ENCODE results near the gene CHST5. TPM values are rescaled to one million over a fixed set of nuclear protein-coding genes. Genes with fewer than 3 reads are reported as not detected.

The CHST5 gene
- total RNA-seq: 0.32 TPM in 1 of 2 replicates, not detected in the other
- polyA plus RNA-seq: not detected in 2 replicates

DNA sequence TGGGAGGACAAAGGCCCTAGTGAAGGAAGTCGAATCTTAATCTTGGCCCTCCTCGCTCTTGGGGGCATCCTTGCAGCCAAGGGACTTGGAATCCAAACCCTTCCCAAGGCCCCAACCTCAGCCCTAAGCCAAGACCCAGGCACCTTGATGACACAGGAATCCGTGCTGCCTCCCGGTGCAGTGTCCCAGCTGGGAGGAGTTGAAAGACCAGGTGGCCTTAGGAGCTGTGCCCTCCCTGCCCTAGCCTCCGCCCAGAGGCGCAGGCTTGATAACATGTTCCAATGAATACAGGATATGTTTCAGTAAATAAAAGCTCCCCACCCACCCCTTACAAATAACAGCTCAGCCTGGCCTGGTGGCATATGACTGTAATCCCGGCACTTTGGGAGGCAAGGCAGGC, at the start of gene CHST5:
Gene CHST5 (minus strand): TSS at position 208 of the 400 bp plus-strand sequence. CDS start 5,724 bp downstream, outside the sequence.
- Histone ChIP-seq H3K4me3 (no peak within 1 kb of the TSS), H4K20me1 (ENCODE audit: insufficient read depth, poor library complexity, severe bottlenecking) (no peaks in the 10 kb centered on the region), H3K27ac (no peak within 1 kb of the TSS), H3K4me1 (ENCODE audit: insufficient read depth) (peaks cover 6% of the 10 kb centered on the region), H3K9me3 (ENCODE audit: low read depth) (no peaks in the 10 kb centered on the region), H3K4me2 (no peak within 1 kb of the TSS), H3K36me3 (replicated peaks; ENCODE audit: insufficient read depth, low read depth) (no peaks in the 10 kb centered on the region), H2AFZ (no peak within 1 kb of the TSS), H3K9me2 (replicated peaks; ENCODE audit: insufficient read depth) (no peaks in the 10 kb centered on the region), H3K27me3 (no peaks in the 10 kb centered on the region), H3K79me2 (no peaks in the 10 kb centered on the region)
- DNase-seq (ENCODE audit: low spot score): no peak
- TF ChIP-seq EZH2 (IDR thresholded peaks at IDR 0.05; ENCODE audit: borderline replicate concordance): no peak
- TF ChIP-seq EZH2phosphoT487 (IDR thresholded peaks at IDR 0.05; ENCODE audit: low read depth, severe bottlenecking, unreplicated experiment): no peak
- TF ChIP-seq, protein P1, sequence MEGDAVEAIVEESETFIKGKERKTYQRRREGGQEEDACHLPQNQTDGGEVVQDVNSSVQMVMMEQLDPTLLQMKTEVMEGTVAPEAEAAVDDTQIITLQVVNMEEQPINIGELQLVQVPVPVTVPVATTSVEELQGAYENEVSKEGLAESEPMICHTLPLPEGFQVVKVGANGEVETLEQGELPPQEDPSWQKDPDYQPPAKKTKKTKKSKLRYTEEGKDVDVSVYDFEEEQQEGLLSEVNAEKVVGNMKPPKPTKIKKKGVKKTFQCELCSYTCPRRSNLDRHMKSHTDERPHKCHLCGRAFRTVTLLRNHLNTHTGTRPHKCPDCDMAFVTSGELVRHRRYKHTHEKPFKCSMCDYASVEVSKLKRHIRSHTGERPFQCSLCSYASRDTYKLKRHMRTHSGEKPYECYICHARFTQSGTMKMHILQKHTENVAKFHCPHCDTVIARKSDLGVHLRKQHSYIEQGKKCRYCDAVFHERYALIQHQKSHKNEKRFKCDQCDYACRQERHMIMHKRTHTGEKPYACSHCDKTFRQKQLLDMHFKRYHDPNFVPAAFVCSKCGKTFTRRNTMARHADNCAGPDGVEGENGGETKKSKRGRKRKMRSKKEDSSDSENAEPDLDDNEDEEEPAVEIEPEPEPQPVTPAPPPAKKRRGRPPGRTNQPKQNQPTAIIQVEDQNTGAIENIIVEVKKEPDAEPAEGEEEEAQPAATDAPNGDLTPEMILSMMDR (IDR thresholded peaks at IDR 0.05; ENCODE audit: poor library complexity): no peak
- WGBS (ENCODE audit: low lambda C conversion rate, missing lambda C conversion rate): 83% methylated on average over 7 of the region's 7 CpGs

DNA sequence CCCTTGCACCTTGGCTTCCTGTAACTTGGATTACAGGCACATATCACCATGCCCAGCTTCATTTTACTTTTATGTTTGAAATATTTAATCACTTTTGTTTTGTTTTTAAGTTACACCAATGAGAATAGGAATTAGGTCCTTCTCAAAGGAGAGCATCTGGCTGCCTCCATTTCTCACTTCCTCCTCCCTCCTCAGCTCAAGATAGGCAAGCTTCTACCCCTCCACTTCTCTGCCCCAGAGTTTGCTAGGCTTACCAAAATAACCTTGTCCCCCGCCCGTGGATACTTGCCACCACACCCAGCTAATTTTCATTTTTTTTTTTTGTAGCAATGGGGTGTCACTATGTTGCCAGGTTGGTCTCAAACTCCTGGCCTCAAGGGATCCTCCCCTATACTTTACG, 48.2 kb upstream of the CHST5 start:
- Histone ChIP-seq H4K20me1 (ENCODE audit: insufficient read depth, poor library complexity, severe bottlenecking) (no peaks in the 10 kb centered on the region), H3K9me2 (replicated peaks; ENCODE audit: insufficient read depth) (no peaks in the 10 kb centered on the region), H3K36me3 (replicated peaks; ENCODE audit: insufficient read depth, low read depth) (no peaks in the 10 kb centered on the region), H3K79me2 (no peaks in the 10 kb centered on the region), H3K4me2 (no peak overlapping the region), H2AFZ (no peak overlapping the region), H3K4me3 (no peak overlapping the region), H3K4me1 (ENCODE audit: insufficient read depth) (no peaks in the 10 kb centered on the region), H3K9me3 (ENCODE audit: low read depth) (no peaks in the 10 kb centered on the region), H3K27ac (no peak overlapping the region), H3K27me3 (no peaks in the 10 kb centered on the region)
- no peak for DNase-seq (ENCODE audit: low spot score)
- TF ChIP-seq EZH2 (IDR thresholded peaks at IDR 0.05; ENCODE audit: borderline replicate concordance): no peak
- no peak for TF ChIP-seq EZH2phosphoT487 (IDR thresholded peaks at IDR 0.05; ENCODE audit: low read depth, severe bottlenecking, unreplicated experiment)
- TF ChIP-seq, protein P1 (IDR thresholded peaks at IDR 0.05; ENCODE audit: poor library complexity): no peak
- WGBS (ENCODE audit: low lambda C conversion rate, missing lambda C conversion rate): 95% methylated on average over 3 of the region's 3 CpGs

DNA sequence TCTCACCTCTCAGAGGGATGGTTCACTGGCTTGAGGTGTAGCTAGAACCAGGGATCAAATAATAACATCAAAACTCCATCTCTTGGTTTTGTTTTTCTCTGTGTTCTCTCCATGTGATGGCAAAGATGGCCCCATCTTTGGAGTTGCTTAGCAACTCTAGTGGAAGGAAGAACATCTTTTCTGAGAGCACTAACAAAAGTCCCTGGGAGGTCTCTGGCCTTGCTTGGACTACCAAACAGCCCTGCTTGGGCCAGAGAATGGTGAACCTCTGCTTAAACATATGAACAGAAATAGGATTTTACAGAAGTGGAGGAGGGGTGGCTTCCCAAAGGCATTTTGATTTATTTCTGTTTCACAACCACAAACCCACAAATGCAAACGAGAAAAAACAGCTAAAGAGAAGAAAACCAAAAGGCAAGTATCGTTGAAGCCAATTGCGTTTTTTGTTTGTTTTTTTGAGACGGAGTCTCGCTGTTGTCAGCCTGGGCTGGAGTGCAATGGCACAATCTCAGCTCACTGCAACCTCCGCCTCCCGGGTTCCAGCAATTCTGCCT, 43.5 kb upstream of the CHST5 start:
- WGBS (ENCODE audit: low lambda C conversion rate, missing lambda C conversion rate): 96% methylated on average over 7 of the region's 7 CpGs
- H3K36me3 ChIP-seq (replicated peaks; ENCODE audit: insufficient read depth, low read depth): no peaks in the 10 kb centered on the region

More for the DNA sequence above, 43.5 kb upstream of the CHST5 start:
- no peak overlapping the region for H2AFZ ChIP-seq
- no peak for DNase-seq (ENCODE audit: low spot score)
- no peaks in the 10 kb centered on the region for H3K79me2 ChIP-seq
- no peak overlapping the region for H3K27ac ChIP-seq
- H4K20me1 ChIP-seq (ENCODE audit: insufficient read depth, poor library complexity, severe bottlenecking): peaks cover 6% of the 10 kb centered on the region
- no peak overlapping the region for H3K4me3 ChIP-seq
- no peaks in the 10 kb centered on the region for H3K4me1 ChIP-seq (ENCODE audit: insufficient read depth)
- no peaks in the 10 kb centered on the region for H3K27me3 ChIP-seq
- H3K9me2 ChIP-seq (replicated peaks; ENCODE audit: insufficient read depth): no peaks in the 10 kb centered on the region
- no peak for TF ChIP-seq EZH2phosphoT487 (IDR thresholded peaks at IDR 0.05; ENCODE audit: low read depth, severe bottlenecking, unreplicated experiment)
- TF ChIP-seq, protein P1 (IDR thresholded peaks at IDR 0.05; ENCODE audit: poor library complexity): no peak
- TF ChIP-seq EZH2 (IDR thresholded peaks at IDR 0.05; ENCODE audit: borderline replicate concordance): no peak
- no peaks in the 10 kb centered on the region for H3K9me3 ChIP-seq (ENCODE audit: low read depth)
- no peak overlapping the region for H3K4me2 ChIP-seq

All from hepatocyte (in vitro differentiated cells).